BLaER1 (cell line): ENCODE data around the gene JAGN1.

ENCODE experiments used
- H3K27ac ChIP-seq: shearing (Covaris generic); formaldehyde crosslinking; 2 replicates; pipeline ENCODE4 v1.8.1; 2022
- H3K27me3 ChIP-seq: shearing (Covaris generic); formaldehyde crosslinking; 2 replicates; pipeline ENCODE4 v1.8.1; 2022
- H3K36me3 ChIP-seq: shearing (Covaris generic); formaldehyde crosslinking; 2 replicates; pipeline ENCODE4 v1.8.1; 2022
- H3K4me1 ChIP-seq: shearing (Covaris generic); formaldehyde crosslinking; 2 replicates; pipeline ENCODE4 v1.8.1; 2022
- H3K4me2 ChIP-seq: shearing (Covaris generic); formaldehyde crosslinking; 2 replicates; pipeline ENCODE4 v1.8.1; 2022
- H3K4me3 ChIP-seq: shearing (Covaris generic); formaldehyde crosslinking; 2 replicates; pipeline ENCODE4 v1.8.1; 2022
- H3K9ac ChIP-seq: shearing (Covaris generic); formaldehyde crosslinking; 2 replicates; pipeline ENCODE4 v1.8.1; 2022
- H3K9me3 ChIP-seq: shearing (Covaris generic); formaldehyde crosslinking; 2 replicates; pipeline ENCODE4 v1.8.1; 2022
- H4K20me1 ChIP-seq: shearing (Covaris generic); formaldehyde crosslinking; 2 replicates; pipeline ENCODE4 v1.8.1; 2022
- Cebpa-rat ChIP-seq: shearing (Covaris generic); IDR thresholded peaks from 2 replicates; pipeline ENCODE4 v1.8.1; 2022

Gene JAGN1

DNA sequence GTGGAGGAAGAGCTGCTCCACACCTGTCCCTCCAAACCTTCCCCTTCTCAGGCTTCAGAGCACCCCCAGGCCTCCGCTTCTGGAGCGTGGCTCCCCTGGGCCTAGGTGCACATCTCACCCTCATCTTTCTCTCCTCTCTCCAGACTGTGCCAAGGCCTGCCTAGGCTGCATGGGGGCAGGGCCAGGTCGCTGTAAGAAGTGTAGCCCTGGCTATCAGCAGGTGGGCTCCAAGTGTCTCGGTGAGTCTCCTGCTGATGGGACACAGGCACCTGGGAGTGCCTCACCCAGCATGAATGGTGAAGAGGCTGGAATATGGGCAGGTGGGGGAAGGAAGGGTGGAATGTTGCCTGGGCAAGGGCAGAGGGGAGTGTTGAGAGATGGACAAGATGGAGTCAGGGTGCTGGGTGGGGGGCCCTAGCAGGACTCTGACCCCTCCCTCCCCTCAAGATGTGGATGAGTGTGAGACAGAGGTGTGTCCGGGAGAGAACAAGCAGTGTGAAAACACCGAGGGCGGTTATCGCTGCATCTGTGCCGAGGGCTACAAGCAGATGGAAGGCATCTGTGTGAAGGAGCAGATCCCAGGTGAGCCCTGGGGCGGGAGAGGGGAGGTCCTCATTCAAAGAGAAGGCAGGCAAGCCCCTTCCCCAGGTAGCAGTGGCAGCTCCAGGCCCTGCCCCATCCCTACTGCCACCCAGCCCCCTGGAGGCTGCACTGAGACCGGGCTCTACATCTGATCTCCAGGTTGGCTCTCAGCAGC is 52.7 kb downstream of the JAGN1 start:
- no peak overlapping the region for H3K9ac ChIP-seq
- no peak overlapping the region for H3K4me3 ChIP-seq
- H3K27me3 ChIP-seq, result no peaks in the 10 kb centered on the region
- H3K4me2 ChIP-seq, result no peak overlapping the region
- H3K4me1 ChIP-seq, result no peaks in the 10 kb centered on the region
- no peaks in the 10 kb centered on the region for H4K20me1 ChIP-seq
- no peak for TF ChIP-seq Cebpa-rat
- H3K9me3 ChIP-seq, result no peaks in the 10 kb centered on the region
- H3K36me3 ChIP-seq, result peaks cover 82% of the 10 kb centered on the region
- H3K27ac ChIP-seq, result no peak overlapping the region
